HG03439 (cell line): ENCODE results near the gene NKIRAS2.
"Not testable (repeated sequence)": the region's sequence is repeated elsewhere in the genome, so short reads cannot be mapped to it uniquely, and the experiment has no call there.

Experiments
- ATAC-seq: cut with Tn5 transposase; IDR thresholded peaks from one replicate; pipeline ENCODE4 v1.9.1; 2021; ENCODE audit warnings: mild to moderate bottlenecking, moderate library complexity; ENCODE audit not compliant: unreplicated experiment

Gene NKIRAS2

GRCh38 chr17:41996855-41997164, 23.1 kb upstream of the NKIRAS2 start:
- no peak for ATAC-seq

DNA sequence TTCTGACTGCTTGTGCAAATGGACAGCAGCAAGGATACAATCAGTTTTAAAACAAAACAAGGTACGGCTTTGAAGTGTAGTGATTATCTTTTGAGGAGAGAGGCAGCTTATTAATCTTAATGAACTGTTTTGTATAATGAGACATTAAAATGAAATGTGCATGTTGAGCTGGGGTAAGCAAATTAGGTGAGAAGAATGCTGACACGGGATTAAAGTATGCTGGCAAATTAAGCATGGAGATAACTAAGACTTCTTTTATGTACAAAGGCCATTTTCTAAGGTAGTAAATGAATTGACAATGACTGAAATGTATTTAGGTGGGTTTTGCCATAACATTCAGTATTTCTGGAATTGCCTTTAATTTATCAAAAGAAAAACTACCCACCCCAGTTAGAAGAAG, 21.4 kb upstream of the NKIRAS2 start:
- no peak for ATAC-seq

GRCh38 chr17:42000413-42001133, 19.3 kb upstream of the NKIRAS2 start:
- ATAC-seq = no peak

GRCh38 chr17:42001729-42002128, 18.2 kb upstream of the NKIRAS2 start:
- ATAC-seq = no peak

- no peak for ATAC-seq
These were observed 17.6 kb upstream of the NKIRAS2 start for GRCh38 chr17:42002175-42002791.

DNA sequence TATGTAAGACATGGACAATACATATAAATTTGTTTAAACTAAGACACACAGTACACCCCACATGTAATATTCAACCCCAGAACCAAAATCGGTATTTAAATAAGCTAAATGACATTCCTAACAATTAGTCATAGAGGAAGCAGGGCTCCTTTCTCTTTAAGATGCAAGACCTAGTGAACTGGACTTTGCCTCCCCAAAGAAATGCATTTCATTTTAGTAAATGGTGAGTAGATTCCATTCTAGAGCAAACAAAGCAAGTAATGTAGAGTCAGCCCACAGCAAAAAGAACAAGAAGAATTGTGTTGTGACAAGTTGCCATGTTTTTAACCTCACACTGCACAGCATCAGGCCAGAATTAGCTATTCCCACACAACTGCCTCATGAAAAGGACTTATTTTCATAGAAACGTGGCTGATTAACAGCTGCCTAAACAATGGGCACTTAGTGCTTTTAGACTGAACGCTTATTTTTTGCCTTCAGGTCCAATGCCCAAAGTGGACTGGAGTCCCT, 17.0 kb upstream of the NKIRAS2 start:
- no peak for ATAC-seq

DNA sequence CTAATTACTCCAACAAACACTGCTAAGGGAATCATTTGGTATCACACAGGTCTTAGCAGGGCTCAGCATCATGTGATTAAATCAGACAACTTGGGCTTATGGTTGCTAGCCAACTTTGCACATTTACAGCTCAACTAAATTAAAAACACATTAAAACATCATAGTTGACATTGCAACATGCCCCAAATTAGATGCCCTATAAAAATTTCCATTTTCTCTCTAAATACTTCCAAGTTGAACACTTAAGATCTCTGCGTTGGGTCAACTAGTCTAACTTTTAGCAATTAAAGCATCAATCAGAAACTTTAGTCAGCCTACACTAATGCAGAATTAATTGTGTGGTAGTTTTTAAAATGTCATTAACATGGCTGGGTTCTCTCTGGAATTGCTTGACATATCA, 14.7 kb upstream of the NKIRAS2 start:
- no peak for ATAC-seq

GRCh38 chr17:42009170-42009569, 10.7 kb upstream of the NKIRAS2 start:
- ATAC-seq = no peak

- not testable (repeated sequence) for ATAC-seq
These were observed 9.6 kb upstream of the NKIRAS2 start for GRCh38 chr17:42010266-42010680.

DNA sequence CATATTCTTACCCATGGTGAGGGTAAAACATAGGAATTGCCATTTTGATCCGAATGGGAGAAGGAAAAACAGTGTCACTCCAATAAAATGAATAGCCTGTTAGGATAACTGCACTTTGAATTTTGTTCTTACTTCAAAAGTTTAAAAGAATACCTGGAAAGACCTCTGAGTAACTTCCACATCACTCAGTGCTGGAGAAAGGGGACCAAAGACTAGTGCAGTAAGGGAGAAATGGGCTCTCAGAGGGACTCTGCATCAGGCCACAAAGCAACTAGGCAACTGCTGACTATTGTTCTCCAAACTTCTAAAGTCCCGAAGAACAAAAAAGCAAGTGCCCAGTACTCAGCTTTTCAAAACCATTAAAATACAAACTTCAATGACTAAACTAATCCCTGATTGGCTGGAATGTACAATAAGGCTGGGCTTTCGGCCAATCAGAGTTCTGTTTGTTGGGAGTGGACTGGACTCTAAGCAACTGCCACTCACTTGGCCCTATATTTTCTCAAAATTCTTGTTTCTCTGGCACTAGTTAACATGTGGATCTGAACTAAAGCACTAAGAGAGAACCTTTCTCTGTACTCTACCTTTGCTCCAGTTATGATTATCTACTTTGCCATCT, 8.9 kb upstream of the NKIRAS2 start:
- no peak for ATAC-seq

- not testable (repeated sequence) for ATAC-seq
These were observed 7.5 kb upstream of the NKIRAS2 start for GRCh38 chr17:42012363-42012762.

- ATAC-seq = not testable (repeated sequence)
These were observed 6.2 kb upstream of the NKIRAS2 start for GRCh38 chr17:42013740-42014139.

GRCh38 chr17:42016411-42016831, 3.5 kb upstream of the NKIRAS2 start:
- no peak for ATAC-seq

DNA sequence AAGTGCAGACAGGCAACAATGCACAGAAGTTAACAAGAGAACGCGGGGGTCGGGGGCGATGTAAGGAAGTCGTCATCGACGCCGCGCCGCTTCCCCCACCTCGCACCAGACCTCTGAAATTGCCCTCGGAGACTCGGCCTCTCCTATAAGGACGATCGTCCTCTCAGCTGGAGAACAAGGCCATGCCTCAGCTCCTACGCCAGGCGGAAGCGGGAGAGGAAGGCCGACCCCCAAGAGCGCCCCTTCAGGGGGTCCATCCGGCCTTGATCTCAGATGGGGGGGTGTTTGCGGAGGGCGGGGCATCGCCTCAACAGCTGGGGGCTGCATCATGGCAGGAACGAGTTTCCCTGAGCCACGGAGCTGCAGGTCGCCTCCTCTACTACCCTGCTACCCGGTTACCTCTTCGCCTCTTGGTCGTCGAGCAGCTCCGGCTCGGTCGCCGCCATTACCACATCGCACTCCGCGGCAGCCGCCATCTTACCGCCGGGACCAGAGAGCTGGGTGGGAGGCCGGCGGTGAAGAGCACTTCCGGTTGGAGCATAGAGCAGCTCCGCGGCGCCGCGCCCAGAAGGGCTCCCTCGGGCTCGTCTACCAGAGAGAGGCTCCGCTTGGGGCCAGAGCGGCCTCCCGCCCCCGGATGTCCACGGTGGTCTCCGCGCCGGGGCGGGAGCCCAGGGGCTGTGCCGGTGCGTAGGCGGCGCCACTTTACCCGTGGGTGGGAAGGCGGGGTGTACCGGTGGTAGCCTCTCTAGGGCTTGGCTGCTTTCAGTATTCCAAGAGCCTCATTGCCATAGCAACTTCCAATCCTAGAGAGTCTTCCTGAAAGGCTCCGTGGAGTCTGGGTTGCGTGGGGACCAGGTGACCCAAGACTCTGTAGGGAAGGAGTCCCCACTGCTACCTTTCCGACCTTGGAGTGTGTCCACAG, 2.7 kb upstream of the NKIRAS2 start, which contains the start of gene DNAJC7:
DNAJC7 (minus strand) TSS at position 499 of the 925 bp plus-strand sequence; CDS start at position 476, 23 bp downstream.
- ATAC-seq = peak; percentile 72

DNA sequence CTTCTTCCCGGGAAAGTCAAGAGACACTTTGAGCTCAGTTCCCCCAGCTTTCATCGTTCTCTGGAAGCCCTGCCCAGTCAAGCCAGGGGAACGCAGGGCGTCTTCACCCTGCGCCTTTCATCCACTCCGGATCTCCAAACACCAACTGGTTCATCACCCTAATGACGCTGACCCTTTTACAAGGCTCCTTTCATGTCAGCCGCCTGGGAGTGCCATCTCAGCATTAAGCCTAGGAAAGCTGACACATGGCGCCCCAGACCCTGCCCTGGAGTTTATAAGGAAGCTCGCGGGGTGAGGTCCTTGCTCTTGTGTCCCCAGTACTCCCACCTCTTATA, 2.1 kb upstream of the NKIRAS2 start:
- no peak for ATAC-seq

GRCh38 chr17:42018339-42018738, 1.6 kb upstream of the NKIRAS2 start:
- ATAC-seq = no peak

- ATAC-seq = no peak
These were observed 902 bp upstream of the NKIRAS2 start for GRCh38 chr17:42018988-42019387.

- not testable (repeated sequence) for ATAC-seq
These were observed 955 bp downstream of the NKIRAS2 start for GRCh38 chr17:42020845-42021244.

DNA sequence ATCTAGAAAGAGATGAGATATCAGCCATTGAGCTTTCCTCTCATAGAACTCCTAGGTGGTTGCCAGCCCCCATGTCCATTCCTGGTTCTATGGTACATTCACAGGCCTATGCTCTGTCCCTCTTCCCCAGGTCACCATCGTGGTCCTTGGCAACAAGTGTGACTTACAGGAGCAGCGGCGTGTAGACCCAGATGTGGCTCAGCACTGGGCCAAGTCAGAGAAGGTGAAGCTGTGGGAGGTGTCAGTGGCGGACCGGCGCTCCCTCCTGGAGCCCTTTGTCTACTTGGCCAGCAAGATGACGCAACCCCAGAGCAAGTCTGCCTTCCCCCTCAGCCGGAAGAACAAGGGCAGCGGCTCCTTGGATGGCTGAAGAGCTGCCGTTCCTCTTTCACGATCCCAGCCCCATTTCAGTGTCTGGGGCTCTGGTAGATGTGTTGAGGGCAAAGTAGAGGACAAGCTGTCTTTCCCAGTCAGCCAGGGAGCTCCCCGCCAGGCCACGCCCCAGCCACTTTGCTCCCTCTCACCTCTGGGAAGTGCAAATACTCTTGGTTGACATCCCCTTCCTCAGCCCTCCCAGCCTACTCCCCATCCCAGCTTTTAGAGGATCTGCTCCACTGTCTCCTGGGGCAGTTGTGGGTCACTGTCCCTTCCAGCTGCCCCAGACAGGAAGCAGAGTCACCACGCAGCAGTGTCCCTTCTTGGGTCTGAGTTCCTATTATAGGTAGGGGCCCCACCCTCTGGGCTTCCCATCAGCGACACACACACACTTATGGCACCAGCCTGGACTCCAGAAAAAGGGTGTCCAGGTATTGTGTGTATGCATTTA, 3.8 kb downstream of the NKIRAS2 start:
- no peak for ATAC-seq

- no peak for ATAC-seq
These were observed 5.3 kb downstream of the NKIRAS2 start for GRCh38 chr17:42025191-42025579.
